Measurements from ENCODE around the gene GGA1.
"Not testable (repeated sequence)": the region's sequence is repeated elsewhere in the genome, so short reads cannot be mapped to it uniquely, and the experiment has no call there.

The GGA1 gene

GRCh38 chr22:37656583-37656982, 47.9 kb downstream of the GGA1 start:
- DNase-seq, result not testable (repeated sequence)

GRCh38 chr22:37657590-37658132, 49.0 kb downstream of the GGA1 start:
- peak; percentile 44 for DNase-seq

DNA sequence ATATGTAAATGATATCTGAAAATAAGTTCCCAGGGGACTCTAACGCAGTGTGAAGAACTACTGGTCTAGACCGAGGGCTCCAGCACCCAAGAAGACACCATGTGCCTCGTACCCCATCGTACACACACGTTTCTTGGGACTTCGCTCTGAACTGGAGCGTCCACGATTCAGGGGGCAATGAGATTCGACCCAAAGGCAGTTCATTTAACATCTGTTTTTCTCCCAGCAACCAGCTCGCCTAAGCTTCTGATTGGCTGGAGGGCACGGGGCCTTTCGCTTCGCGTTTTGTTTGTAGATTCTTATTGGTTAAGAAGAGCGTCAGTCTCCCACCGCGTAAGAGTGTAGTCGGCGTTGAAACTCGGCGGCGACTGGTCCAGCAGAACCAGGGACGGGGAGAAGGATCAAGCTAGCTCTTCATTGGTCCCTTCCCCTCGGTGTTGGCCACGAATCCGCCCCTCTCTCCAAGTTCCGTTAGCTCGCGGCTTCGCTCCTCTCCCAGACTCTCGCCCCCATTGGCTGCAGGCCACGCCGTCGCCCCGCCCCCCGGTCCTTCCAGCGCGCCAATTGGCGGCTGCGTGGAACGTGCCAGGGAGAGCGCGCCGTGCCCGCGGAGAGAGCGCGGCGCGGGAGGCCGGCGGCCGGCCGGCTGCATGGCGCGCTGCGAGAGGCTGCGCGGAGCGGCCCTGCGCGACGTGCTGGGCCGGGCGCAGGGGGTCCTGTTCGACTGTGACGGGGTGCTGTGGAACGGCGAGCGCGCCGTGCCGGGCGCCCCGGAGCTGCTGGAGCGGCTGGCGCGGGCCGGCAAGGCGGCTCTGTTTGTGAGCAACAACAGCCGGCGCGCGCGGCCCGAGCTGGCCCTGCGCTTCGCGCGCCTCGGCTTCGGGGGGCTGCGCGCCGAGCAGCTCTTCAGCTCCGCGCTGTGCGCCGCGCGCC, 49.8 kb downstream of the GGA1 start, which contains the start of gene PDXP:
TSS of gene PDXP (plus strand) at position 591 of the 933 bp plus-strand sequence. CDS start at position 651, 60 bp downstream.
- DNase-seq, result peak; percentile 100

- peak; percentile 22 for DNase-seq
Observed at GRCh38 chr22:37659066-37659896, 50.6 kb downstream of the GGA1 start.

DNA sequence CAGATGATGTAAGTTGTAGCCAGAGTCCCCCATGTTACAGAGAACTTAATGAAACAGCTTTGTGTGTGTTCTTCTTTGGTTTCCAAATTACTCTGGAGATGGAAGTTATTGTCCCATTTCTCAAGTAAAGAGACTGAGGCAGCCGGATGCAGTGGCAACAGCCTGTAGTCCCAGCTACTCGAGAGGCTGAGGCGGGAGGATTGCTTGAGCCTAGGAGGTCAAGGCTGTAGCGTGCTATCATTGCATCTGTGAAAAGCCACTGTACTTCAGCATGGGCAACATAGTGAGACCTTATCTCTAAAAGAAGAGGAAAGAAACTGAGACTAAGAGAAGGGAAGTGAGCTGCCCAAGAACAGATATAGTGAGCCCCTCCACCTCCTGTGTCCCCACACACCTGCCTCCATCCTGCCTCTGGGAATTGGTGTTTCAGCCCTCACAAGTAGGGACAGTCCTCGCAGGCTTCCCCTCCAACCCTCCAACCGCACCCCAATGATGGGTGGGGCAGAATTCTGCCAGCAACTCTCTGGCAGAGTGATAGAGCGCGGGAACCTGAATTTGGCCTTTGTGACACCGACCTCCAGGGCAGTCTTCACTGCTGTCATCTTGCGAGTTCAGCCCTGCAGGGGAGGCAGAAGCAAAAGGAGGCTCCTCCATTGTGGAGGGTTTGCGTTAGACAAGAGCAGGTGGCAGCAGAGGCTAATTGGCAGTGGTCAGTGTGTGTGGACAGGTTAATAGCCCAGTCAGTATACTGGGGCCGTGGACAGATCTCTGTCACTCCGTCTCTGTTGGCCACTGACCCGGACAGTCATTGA, 51.5 kb downstream of the GGA1 start:
- no peak for DNase-seq

- DNase-seq, result no peak
Observed at GRCh38 chr22:37660709-37661045, 52.0 kb downstream of the GGA1 start.

DNA sequence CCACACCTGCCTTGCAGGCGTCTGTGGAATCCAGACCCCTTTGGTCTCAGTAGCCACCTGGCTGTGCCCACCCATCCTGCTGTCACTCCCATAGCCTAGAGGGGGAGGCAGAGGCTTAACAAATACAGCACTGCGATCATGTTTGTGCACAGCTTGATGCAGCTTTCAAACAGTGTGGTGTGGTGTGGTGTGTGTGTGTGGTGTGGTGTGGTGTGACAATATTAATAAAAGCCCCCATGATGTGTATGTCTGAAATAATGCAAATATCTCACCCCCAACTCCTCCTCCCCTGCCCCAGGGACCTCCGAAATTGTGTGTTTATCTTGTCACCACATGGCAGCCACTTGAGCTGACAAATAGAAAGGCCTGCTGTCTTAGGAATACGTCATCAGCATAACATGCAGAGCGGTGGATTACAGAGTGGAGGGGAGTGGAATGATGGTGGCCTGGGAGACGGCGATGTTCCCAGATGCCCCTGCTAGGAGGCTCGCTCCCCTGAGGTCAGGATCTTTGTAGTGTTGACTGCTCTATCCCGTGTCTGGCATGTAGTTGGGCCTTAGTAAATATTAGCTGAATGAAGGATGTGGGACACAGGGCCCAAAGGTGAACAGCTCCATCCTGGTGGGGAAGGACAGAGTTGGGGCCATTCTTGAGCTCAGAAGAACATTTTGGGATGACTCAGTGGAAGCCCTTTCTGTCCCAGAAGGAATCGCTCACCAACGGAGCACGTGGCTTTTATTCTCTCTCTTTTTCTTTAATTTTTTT, 52.7 kb downstream of the GGA1 start:
- DNase-seq, result peak; percentile 36

- DNase-seq, result peak; percentile 62
Observed at GRCh38 chr22:37662039-37662438, 53.4 kb downstream of the GGA1 start.

DNA sequence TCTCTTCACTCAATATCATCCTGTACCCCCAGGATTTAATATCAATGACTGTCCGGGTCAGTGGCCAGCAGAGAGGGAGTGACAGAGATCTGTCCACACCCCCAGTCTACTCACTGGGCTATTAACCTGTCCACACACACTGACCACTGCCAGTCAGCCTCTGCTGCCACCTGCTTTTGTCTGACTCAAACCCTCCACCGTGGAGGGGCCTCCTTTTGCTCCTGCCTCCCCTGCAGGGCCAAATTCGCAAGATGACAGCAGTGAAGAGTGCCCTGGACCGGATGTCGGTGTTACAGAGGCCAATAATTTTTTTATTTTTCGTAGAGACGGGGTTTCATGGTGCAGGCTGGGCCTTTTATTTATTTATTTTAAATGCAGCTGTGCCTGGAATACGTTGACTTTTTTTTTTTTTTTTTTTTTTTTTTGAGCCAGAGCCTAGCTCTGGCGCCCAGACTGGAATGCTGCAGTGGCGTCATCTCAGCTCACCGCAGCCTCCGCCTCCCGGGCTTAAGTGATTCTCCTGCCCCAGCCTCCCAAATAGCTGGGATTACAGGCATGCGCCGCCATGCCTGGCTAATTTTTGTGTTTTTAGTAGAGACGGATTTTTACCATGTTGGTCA, 55.0 kb downstream of the GGA1 start:
- DNase-seq, result no peak

GRCh38 chr22:37664249-37665101, 55.8 kb downstream of the GGA1 start:
- no peak for DNase-seq

DNA sequence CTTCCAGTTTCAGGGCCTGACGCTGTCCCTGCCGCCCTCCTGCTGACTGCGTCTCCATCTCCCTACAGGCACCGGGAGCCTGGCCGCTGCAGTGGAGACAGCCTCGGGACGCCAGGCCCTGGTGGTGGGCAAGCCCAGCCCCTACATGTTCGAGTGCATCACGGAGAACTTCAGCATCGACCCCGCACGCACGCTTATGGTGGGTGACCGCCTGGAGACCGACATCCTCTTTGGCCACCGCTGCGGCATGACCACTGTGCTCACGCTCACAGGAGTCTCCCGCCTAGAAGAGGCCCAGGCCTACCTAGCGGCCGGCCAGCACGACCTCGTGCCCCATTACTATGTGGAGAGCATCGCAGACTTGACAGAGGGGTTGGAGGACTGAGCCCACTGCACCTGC, 56.9 kb downstream of the GGA1 start:
- no peak for DNase-seq

DNA sequence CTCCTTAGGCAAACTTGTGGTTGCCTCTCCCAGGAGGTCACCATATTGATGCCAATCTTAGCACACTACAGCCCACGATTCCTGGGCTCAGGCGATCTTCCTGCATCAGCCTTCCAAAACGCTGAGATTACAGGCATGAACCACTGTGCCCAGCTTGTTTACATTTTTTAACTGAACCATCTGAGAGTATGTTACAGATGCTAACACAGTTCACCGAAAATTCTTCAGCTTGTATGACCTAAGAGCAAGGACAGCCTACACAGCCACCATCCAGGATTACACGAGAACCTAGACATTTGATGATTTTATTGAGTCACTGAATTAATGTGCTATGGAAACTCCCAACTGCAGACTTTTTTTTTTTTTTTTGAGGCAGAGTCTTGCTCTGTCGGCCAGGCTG, 61.0 kb downstream of the GGA1 start:
- DNase-seq, result no peak

- no peak for DNase-seq
Observed at GRCh38 chr22:37672206-37672919, 63.7 kb downstream of the GGA1 start.

GRCh38 chr22:37672920-37673455, 64.4 kb downstream of the GGA1 start:
- peak; percentile 14 for DNase-seq

DNA sequence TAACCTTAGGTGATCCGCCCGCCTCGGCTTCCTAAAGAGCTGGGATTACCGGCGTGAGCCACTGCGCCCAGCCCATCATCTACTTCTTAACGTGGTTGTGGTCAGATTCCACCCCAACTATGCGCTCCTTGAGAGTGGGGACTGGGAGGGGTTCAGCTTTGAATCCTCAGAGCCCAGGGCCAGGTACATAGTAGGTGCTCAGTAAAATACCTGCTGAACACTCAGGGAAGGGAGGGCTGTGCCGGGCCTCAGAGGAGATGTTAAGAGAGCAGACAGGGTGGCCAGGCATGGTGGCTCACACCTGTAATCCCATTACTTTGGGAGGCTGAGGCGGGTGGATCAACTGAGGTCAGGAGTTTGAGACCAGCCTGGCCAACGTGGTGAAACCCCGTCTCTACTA, 65.6 kb downstream of the GGA1 start:
- no peak for DNase-seq

DNA sequence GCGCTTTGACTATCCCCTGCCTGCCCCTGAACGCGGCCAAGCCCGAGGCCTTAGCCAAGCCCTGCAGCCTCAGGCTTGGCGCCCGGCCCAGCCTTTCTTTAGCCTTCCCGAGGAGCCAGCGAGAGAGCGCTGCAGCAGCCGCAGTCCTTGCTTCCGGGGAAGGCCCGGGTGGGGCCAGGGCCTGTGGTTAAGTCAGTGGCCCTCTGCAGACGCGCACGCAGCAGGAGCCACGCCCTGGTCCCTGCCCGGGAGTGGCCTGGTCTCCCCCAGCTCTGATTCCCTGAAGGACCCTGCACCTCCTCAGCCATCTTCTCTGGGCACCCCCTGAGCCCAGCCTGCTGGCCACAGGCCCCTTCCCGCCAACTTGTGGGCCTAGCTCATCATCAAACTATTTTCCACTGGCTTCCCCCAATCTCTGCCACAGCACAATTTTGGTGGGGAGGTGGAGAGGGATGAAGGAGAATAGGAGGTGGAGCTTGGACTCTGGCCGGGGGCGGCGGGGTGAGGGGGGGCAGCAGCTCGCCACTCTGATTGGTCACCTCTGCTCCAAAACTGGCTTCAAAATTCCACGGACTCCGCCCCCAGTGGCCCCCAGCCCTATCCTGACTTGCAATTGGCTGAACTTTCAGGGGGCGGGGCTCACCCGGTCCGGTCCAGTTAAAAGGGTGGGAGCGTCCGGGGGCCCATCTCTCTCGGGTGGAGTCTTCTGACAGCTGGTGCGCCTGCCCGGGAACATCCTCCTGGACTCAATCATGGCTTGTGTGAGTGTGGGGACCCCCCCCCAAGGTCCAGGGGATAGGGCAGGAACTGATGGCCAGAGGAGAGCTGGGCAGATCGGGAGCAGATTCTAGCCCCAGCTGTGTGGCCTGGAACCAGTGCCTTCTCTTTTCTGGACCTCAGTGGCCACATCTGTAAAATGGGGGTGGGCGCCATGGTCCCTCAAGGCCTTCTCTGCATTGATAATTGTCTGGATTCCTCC, 66.6 kb downstream of the GGA1 start, which contains the start of gene LGALS1:
TSS of gene LGALS1 (plus strand) at position 686 of the 979 bp plus-strand sequence. CDS start at position 753, 67 bp downstream.
- DNase-seq, result peak; percentile 92

DNA sequence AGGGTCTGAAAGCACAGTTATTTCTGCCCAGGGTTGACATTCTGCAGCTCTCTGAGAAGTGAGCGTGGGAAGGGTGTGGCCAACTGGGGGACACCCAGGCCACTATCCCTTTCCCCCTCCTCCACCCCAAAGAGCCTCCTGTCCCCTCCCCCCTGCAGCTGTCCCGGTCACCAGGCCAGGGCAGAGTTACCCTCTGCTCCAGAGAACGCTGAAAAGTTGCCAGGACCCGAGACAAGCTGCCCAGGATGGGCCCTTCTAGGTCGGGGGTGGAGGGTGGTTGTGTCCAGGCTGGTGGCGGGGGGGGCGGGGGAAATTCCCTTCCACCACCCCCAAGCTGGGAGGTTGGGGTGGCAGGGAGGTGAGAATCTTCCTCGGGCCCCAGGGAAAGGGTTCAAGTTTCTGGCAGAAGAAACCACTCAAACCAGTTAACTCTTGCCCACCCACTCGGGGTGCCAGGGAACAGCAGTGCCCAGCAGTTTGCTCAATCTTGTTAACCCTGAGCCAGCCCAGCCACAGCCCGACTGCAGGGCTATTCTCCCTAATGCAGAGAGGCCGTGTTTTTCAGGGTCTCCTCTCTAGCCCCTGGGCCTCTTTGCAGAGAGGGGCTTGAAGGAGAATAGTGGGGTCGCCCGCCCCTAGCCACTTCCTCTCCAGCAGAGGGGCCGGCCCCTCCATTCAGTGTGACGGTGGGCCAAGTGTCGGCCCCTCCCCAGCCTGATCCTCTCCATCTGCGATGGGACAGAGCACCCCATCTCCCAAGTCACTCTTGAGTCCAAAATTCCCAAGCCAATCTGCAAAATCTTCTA, 67.5 kb downstream of the GGA1 start:
- DNase-seq, result peak; percentile 27
